PC-3 (cell line): ENCODE results near the gene AFF3. TPM values are rescaled to one million over a fixed set of nuclear protein-coding genes. Genes with fewer than 3 reads are reported as not detected.

Experiments
- ATAC-seq: fragments of 200-7000 bp; cut with Tn5 transposase; 2 replicates; pipeline ENCODE4 v1.9.1; 2020; ENCODE audit warnings: mild to moderate bottlenecking, moderate library complexity
- BruUV-seq: library from RNA; stranded (reverse); fragments of 400-500 nt; replicated peaks from 2 replicates; lab custom pipeline; 2021; lab: Mats Ljungman, UMichigan
- CTCF ChIA-PET: fragments of 300-600 bp; sonication (Branson Sonifier 250); formaldehyde crosslinking; loops from one replicate; lab custom pipeline; 2022; ENCODE audit warnings: antibody characterized with exemption; lab: Charles Lee
- POLR2A ChIA-PET: fragments of 300-600 bp; sonication (Branson Sonifier 250); formaldehyde crosslinking; loops from one replicate; lab custom pipeline; 2022; ENCODE audit warnings: antibody characterized with exemption; ENCODE audit not compliant: unreplicated experiment; lab: Charles Lee
- DNase-seq: peaks from one replicate; pipeline ENCODE4 v3.0.0-alpha.2; 2015
- H2AFZ ChIP-seq: fragments of 300-600 bp; sonication (generic); 2 replicates; pipeline ENCODE4 v1.6.0; 2016; ENCODE audit warnings: antibody characterized with exemption, low read length
- H3F3A ChIP-seq: fragments of 300-600 bp; sonication (generic); one replicate; pipeline ENCODE4 v1.6.0; 2017; ENCODE audit warnings: antibody characterized with exemption, low read length, control low read depth, mild to moderate bottlenecking; ENCODE audit not compliant: unreplicated experiment
- H3K27ac ChIP-seq: fragments of 300-600 bp; sonication (generic); 2 replicates; pipeline ENCODE4 v1.5.1; 2016; ENCODE audit warnings: mild to moderate bottlenecking, low read length
- H3K27me3 ChIP-seq: fragments of 300-600 bp; sonication (generic); 2 replicates; pipeline ENCODE4 v1.6.1; 2016; ENCODE audit warnings: low read length, mixed read lengths
- H3K36me3 ChIP-seq: fragments of 300-600 bp; sonication (generic); 2 replicates; pipeline ENCODE4 v1.6.1; 2016; ENCODE audit warnings: low read depth, mixed run types, low read length, mixed read lengths
- H3K4me1 ChIP-seq: fragments of 300-600 bp; sonication (generic); 2 replicates; pipeline ENCODE4 v1.5.1; 2016; ENCODE audit warnings: low read length; ENCODE audit not compliant: insufficient read depth
- H3K4me2 ChIP-seq: fragments of 300-600 bp; sonication (generic); 2 replicates; pipeline ENCODE4 v1.6.0; 2016; ENCODE audit warnings: low read length
- H3K4me3 ChIP-seq: fragments of 300-600 bp; sonication (generic); 2 replicates; pipeline ENCODE4 v1.5.1; 2016; ENCODE audit warnings: mild to moderate bottlenecking, low read length, mixed read lengths
- H3K79me2 ChIP-seq: fragments of 300-600 bp; sonication (generic); 2 replicates; pipeline ENCODE4 v1.6.1; 2017; ENCODE audit warnings: low read length, mixed read lengths
- H3K9ac ChIP-seq: fragments of 300-600 bp; sonication (generic); 2 replicates; pipeline ENCODE4 v1.6.0; 2016; ENCODE audit warnings: mild to moderate bottlenecking, low read length
- H3K9me2 ChIP-seq: fragments of 300-600 bp; sonication (generic); replicated peaks from 2 replicates; pipeline ENCODE4 v1.6.1; 2016; ENCODE audit warnings: mixed run types, low read length, mixed read lengths
- H3K9me3 ChIP-seq: fragments of 300-600 bp; sonication (generic); 2 replicates; pipeline ENCODE4 v1.6.1; 2016; ENCODE audit warnings: low read length, mixed read lengths
- H4K20me1 ChIP-seq: fragments of 300-600 bp; sonication (generic); 2 replicates; pipeline ENCODE4 v1.6.1; 2016; ENCODE audit warnings: low read length, mixed read lengths
- EZH2 ChIP-seq: fragments of 300-600 bp; sonication (generic); IDR thresholded peaks from one replicate; pipeline ENCODE4 v1.6.1; 2017; ENCODE audit warnings: antibody characterized with exemption, mild to moderate bottlenecking, low read length; ENCODE audit not compliant: unreplicated experiment
- EZH2phosphoT487 ChIP-seq: fragments of 300-600 bp; sonication (generic); IDR thresholded peaks from 2 replicates; pipeline ENCODE4 v1.6.1; 2018; ENCODE audit warnings: mild to moderate bottlenecking, antibody characterized with exemption, low read length, borderline replicate concordance
- intact Hi-C: fragments of 100-400 bp; cut with micrococcal nuclease; formaldehyde crosslinking; loops from 2 replicates; pipeline ENCODE4 v1.9.0; 2023
- total RNA-seq: library from RNA; depleted of rRNA; stranded (reverse); fragments of >200 nt; gene quantifications from 2 replicates; pipeline ENCODE4 v1.2.3, GENCODE V29; 2014
- TF ChIP-seq, protein P1 (sequence below): fragments of 300-600 bp; sonication (generic); conservative IDR thresholded peaks from 2 replicates; pipeline ENCODE4 v1.5.1; 2017; ENCODE audit warnings: antibody characterized with exemption, low read depth, mild to moderate bottlenecking, low read length

AFF3 gene
- total RNA-seq, 1 experiment from 2014 or later: 0.04 TPM

- Histone ChIP-seq H3K4me2 (no peak overlapping the region), H3K27me3 (no peaks in the 10 kb centered on the region), H2AFZ (no peak overlapping the region), H3K4me3 (no peak overlapping the region), H3F3A (no peaks in the 10 kb centered on the region), H3K9ac (no peak overlapping the region), H3K4me1 (0 out of 2 replicates have a peak, but pooled peaks cover 3% of the 10 kb centered on the region), H3K27ac (no peak overlapping the region), H3K36me3 (no peaks in the 10 kb centered on the region), H3K9me2 (no peaks in the 10 kb centered on the region), H3K79me2 (no peaks in the 10 kb centered on the region), H4K20me1 (no peaks in the 10 kb centered on the region), H3K9me3 (no peaks in the 10 kb centered on the region)
- POLR2A ChIA-PET: no interaction called here
- CTCF ChIA-PET: no interaction called here
- intact Hi-C loops: no loop called here
- DNase-seq (no peak), ATAC-seq (no peak)
- BruUV-seq: no TSS peak
- TF ChIP-seq EZH2 (no peak), EZH2phosphoT487 (no peak)
- TF ChIP-seq, protein P1, sequence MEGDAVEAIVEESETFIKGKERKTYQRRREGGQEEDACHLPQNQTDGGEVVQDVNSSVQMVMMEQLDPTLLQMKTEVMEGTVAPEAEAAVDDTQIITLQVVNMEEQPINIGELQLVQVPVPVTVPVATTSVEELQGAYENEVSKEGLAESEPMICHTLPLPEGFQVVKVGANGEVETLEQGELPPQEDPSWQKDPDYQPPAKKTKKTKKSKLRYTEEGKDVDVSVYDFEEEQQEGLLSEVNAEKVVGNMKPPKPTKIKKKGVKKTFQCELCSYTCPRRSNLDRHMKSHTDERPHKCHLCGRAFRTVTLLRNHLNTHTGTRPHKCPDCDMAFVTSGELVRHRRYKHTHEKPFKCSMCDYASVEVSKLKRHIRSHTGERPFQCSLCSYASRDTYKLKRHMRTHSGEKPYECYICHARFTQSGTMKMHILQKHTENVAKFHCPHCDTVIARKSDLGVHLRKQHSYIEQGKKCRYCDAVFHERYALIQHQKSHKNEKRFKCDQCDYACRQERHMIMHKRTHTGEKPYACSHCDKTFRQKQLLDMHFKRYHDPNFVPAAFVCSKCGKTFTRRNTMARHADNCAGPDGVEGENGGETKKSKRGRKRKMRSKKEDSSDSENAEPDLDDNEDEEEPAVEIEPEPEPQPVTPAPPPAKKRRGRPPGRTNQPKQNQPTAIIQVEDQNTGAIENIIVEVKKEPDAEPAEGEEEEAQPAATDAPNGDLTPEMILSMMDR: no peak
Measured at GRCh38 chr2:99865818-99866676, 276.3 kb downstream of the AFF3 start.

GRCh38 chr2:99864561-99865553, 277.5 kb downstream of the AFF3 start:
- no peak overlapping the region for H3K4me2 ChIP-seq
- intact Hi-C loops: no loop called here
- BruUV-seq: no TSS peak

More at GRCh38 chr2:99864561-99865553, 277.5 kb downstream of the AFF3 start:
- Histone ChIP-seq H2AFZ (no peak overlapping the region), H3K79me2 (no peaks in the 10 kb centered on the region), H3K27ac (no peak overlapping the region), H4K20me1 (no peaks in the 10 kb centered on the region), H3K27me3 (no peaks in the 10 kb centered on the region), H3K9me2 (no peaks in the 10 kb centered on the region), H3K9me3 (no peaks in the 10 kb centered on the region), H3K4me3 (no peak overlapping the region), H3K9ac (no peak overlapping the region), H3F3A (no peaks in the 10 kb centered on the region), H3K36me3 (no peaks in the 10 kb centered on the region), H3K4me1 (0 out of 2 replicates have a peak, but pooled peaks cover 3% of the 10 kb centered on the region)
- POLR2A ChIA-PET: no interaction called here
- CTCF ChIA-PET: no interaction called here
- ATAC-seq: no peak
- TF ChIP-seq, protein P1: no peak
- TF ChIP-seq EZH2phosphoT487: no peak
- TF ChIP-seq EZH2: no peak
- no peak for DNase-seq
